A549 (cell line): ENCODE data around the gene COL12A1. TPM values are rescaled to one million over a fixed set of nuclear protein-coding genes. Genes with fewer than 3 reads are reported as not detected.

ENCODE experiments used
- ATAC-seq, 2 experiments: fragments of 200-7000 bp in 1 of 2; fragments of >200 bp in 1 of 2; cut with Nextera tagmentation in 1 of 2; cut with Tn5 transposase in 1 of 2; 3 replicates each; pipeline versions ENCODE4 v1.8.0 to v1.9.1; 2018 to 2020; ENCODE audit warnings: mild to moderate bottlenecking in 1 of 2, moderate library complexity in 1 of 2
- CTCF ChIA-PET: fragments of 300-600 bp; sonication (Branson Sonifier 250); formaldehyde crosslinking; extraction: SDS; loops from one replicate; lab custom pipeline; 2021; ENCODE audit warnings: antibody characterized with exemption, inconsistent platforms; lab: Yijun Ruan, JAX
- POLR2A ChIA-PET: fragments of 350-600 bp; formaldehyde crosslinking; extraction: SDS; loops from one replicate; lab custom pipeline; 2021; ENCODE audit warnings: antibody characterized with exemption, inconsistent platforms; lab: Yijun Ruan, JAX
- DNase-seq, 2 experiments: peaks; one replicate each; pipeline versions ENCODE4 v3.0.0 to v3.0.0-alpha.2; 2011 to 2016; ENCODE audit warnings: low read depth in 1 of 2, low spot score in 1 of 2
- FAIRE-seq: peaks from 2 replicates; lab custom pipeline; 2011; peaks lifted over from hg19 to GRCh38; lab: Jason Lieb, UNC
- H3K27ac ChIP-seq, 2 experiments: fragments of >200 bp; sonication (Bioruptor Twin); formaldehyde crosslinking; 3 replicates each; pipeline ENCODE4 v1.5.1; 2016 to 2017
- H3K4me1 ChIP-seq: fragments of >200 bp; sonication (Bioruptor Twin); formaldehyde crosslinking; 3 replicates; pipeline ENCODE4 v1.6.1; 2016
- H3K4me2 ChIP-seq: fragments of >200 bp; sonication (Bioruptor Twin); formaldehyde crosslinking; 3 replicates; pipeline ENCODE4 v1.6.1; 2016
- H3K4me3 ChIP-seq: fragments of >200 bp; sonication (Bioruptor Twin); formaldehyde crosslinking; 3 replicates; pipeline ENCODE4 v1.5.1; 2016
- H3K9me3 ChIP-seq: fragments of >200 bp; sonication (Bioruptor Twin); formaldehyde crosslinking; 3 replicates; pipeline ENCODE4 v1.6.1; 2016
- CBX2 ChIP-seq: fragments of 200-600 bp; sonication (generic); IDR thresholded peaks from 2 replicates; pipeline ENCODE4 v1.6.1; 2016; ENCODE audit warnings: low read depth, mild to moderate bottlenecking, borderline replicate concordance
- ESRRA ChIP-seq: fragments of 150-350 bp; IDR thresholded peaks from 2 replicates; pipeline ENCODE4 v1.6.1; 2014; ENCODE audit warnings: mild to moderate bottlenecking, low read length, borderline replicate concordance
- HOXA7 ChIP-seq: fragments of 250-450 bp; sonication (Bioruptor Pico); IDR thresholded peaks from 2 replicates; pipeline ENCODE4 v1.5.0; 2020; ENCODE audit warnings: mild to moderate bottlenecking, moderate library complexity
- HOXB5 ChIP-seq: fragments of 250-450 bp; sonication (Bioruptor Pico); IDR thresholded peaks from 2 replicates; pipeline ENCODE4 v1.5.0; 2020; ENCODE audit warnings: mild to moderate bottlenecking, moderate library complexity
- NFE2L2 ChIP-seq: fragments of 150-350 bp; conservative IDR thresholded peaks from 2 replicates; pipeline ENCODE4 v1.6.1; 2014; ENCODE audit warnings: low read length
- RAD21 ChIP-seq, 2 experiments: fragments of >200 bp in 1 of 2; sonication (Bioruptor Twin) in 1 of 2; formaldehyde crosslinking in 1 of 2; IDR thresholded peaks in 1 of 2; conservative IDR thresholded peaks in 1 of 2; 2 replicates in 1 of 2; 3 replicates in 1 of 2; pipeline ENCODE4 v1.6.1; 2012 to 2018; ENCODE audit warnings: inconsistent platforms in 1 of 2
- SMC3 ChIP-seq: fragments of >200 bp; sonication (Bioruptor Twin); formaldehyde crosslinking; IDR thresholded peaks from 3 replicates; pipeline ENCODE4 v1.6.1; 2018; ENCODE audit warnings: inconsistent platforms
- ZFP36 ChIP-seq: fragments of 450-650 bp; IDR thresholded peaks from 2 replicates; pipeline ENCODE4 v1.6.1; 2014; ENCODE audit warnings: borderline replicate concordance; ENCODE audit not compliant: partially characterized antibody
- WGBS: methylation state at CpG from one replicate; pipeline ENCODE4 v1.1.6; 2017; ENCODE audit errors: missing lambda C conversion rate; 5-methylcytosine and 5-hydroxymethylcytosine counted together
- polyA plus RNA-seq, 4 experiments: library from polyadenylated mRNA; depleted of rRNA in 3 of 4; stranded (reverse); fragments of >200 nt; fragmentation: RNase III in 1 of 4; extraction: RNeasy Plus Mini Kit Qiagen cat#74134 plus additional on column Dnase treatment in 1 of 4; gene quantifications; 2 replicates in 3 of 4; 3 replicates in 1 of 4; pipeline ENCODE4 v1.2.3, GENCODE V29; 2011 to 2017
- TF ChIP-seq, protein P1 (sequence below): fragments of 250-450 bp; sonication (Bioruptor Pico); IDR thresholded peaks from 2 replicates; pipeline ENCODE4 v1.5.0; 2020; ENCODE audit warnings: low read depth, mild to moderate bottlenecking, moderate library complexity
- TF ChIP-seq, protein P2 (sequence below): fragments of >200 bp; sonication (Bioruptor Twin); formaldehyde crosslinking; IDR thresholded peaks from 3 replicates; pipeline ENCODE4 v1.5.1; 2016
- TF ChIP-seq, protein P3 (sequence below): IDR thresholded peaks from 2 replicates; pipeline ENCODE4 v1.6.1; 2012; ENCODE audit warnings: low read depth, borderline replicate concordance

Gene COL12A1
- polyA plus RNA-seq, 2 of the 4 experiments (the other 2 are of a cell fraction) = 6.3 to 11.2 TPM

DNA sequence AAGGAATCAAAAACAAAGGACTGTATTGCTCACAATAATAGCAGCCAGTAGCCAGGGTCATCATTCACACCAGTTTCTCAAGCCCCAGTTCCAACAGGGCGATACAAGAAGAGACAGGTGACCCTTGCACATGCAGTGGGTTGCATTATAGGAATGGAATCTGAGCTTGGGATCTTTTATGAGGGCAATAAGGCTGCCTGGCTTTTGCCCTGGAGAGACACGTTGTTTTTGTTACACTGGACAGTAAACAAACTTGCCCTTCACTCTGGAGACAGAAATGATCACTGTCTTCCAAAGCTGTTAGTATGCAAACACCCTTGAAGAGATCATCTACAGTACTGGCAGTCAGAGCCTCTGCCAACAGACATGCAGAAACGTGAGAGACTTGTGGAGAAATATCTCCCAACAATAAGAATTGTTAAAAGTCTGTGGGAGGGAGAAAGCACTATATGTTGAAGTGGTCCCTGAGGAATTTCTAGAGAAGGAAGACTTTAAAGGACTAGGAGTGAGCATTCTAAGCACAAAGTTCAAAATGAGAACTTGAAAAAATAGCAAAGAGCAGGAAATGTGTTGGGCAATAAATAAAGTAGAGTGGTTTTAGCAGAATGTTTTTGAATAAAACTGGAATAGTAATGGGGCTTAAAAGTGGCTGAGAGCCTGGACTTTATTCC, 6.2 kb upstream of the COL12A1 start (continued):
- TF ChIP-seq, protein P1, sequence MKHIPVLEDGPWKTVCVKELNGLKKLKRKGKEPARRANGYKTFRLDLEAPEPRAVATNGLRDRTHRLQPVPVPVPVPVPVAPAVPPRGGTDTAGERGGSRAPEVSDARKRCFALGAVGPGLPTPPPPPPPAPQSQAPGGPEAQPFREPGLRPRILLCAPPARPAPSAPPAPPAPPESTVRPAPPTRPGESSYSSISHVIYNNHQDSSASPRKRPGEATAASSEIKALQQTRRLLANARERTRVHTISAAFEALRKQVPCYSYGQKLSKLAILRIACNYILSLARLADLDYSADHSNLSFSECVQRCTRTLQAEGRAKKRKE (CRISPR knock-in tag) = no peak

DNA sequence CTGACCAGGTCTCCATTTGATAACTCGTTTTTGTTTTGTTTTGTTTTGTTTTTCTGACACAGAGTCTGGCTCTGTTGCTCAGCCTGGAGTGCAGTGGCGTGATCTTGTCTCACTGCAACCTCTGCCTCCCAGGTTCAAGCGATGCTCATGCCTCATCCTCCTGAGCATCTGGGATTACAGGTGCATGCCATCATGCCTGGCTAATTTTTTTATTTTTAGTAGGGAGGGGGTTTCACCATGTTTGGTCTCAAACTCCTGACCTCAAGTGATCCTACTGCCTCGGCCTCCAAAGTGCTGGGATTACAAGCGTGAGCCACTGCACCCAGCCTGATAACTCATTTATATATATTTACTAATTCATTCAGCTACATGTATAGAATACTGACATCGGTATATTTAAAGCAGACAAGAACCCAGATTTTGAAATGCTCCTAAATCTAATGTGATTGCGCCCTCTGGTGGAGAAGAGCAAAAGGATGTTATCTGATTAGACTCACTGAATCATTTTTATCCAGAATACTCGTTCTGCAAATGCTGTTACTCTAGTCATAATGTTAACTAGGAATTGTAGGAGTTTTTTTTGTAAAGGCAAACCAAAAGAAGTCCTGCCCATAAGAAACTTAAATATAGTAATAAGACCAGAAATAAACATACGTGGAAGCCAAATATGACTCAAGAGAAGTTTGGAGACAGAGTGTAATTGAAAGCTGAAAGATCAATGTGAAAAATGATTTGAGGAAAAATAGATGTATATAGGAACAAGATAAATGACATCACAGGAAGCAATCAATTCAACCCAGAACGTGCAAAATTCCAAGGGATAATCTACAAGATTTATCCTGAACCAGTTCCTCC, 5.3 kb upstream of the COL12A1 start:
- H3K27ac ChIP-seq = no peak overlapping the region
- H3K4me2 ChIP-seq = peak overlapping the region; percentile 35; the same call in 2 of the 3 replicates
- TF ChIP-seq, protein P2, sequence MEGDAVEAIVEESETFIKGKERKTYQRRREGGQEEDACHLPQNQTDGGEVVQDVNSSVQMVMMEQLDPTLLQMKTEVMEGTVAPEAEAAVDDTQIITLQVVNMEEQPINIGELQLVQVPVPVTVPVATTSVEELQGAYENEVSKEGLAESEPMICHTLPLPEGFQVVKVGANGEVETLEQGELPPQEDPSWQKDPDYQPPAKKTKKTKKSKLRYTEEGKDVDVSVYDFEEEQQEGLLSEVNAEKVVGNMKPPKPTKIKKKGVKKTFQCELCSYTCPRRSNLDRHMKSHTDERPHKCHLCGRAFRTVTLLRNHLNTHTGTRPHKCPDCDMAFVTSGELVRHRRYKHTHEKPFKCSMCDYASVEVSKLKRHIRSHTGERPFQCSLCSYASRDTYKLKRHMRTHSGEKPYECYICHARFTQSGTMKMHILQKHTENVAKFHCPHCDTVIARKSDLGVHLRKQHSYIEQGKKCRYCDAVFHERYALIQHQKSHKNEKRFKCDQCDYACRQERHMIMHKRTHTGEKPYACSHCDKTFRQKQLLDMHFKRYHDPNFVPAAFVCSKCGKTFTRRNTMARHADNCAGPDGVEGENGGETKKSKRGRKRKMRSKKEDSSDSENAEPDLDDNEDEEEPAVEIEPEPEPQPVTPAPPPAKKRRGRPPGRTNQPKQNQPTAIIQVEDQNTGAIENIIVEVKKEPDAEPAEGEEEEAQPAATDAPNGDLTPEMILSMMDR = peak; percentile 74
- TF ChIP-seq SMC3 = peak; percentile 65
- no peak for TF ChIP-seq HOXB5 (CRISPR knock-in tag)
- TF ChIP-seq RAD21 (conservative IDR thresholded peaks at IDR 0.05 in 1 of 2, IDR thresholded peaks at IDR 0.05 in 1 of 2) = peak; percentile 70 to 71
- TF ChIP-seq, all 56 proteins: peak for 3
- FAIRE-seq = no peak
- H3K9me3 ChIP-seq = no peaks in the 10 kb centered on the region
- POLR2A ChIA-PET = no interaction called here
- peak in 1 of 2 experiments; percentile 56 for DNase-seq
- 0 out of 3 replicates have a peak, but pooled peaks cover 4% of the 10 kb centered on the region for H3K4me1 ChIP-seq
- 14% methylated on average over 10 of the region's 10 CpGs for WGBS
- CTCF ChIA-PET = interaction anchor here (0.6 to 10.4 kb wide), 32 partner anchors 8 to 1598 kb away, joined by 3 to 86 read pairs (median 4); partner anchors contain the start of gene SLC17A5
- H3K4me3 ChIP-seq = no peak overlapping the region
- ATAC-seq = peak in 1 of 2 experiments; percentile 25; a peak in 1 of 6 replicates

DNA sequence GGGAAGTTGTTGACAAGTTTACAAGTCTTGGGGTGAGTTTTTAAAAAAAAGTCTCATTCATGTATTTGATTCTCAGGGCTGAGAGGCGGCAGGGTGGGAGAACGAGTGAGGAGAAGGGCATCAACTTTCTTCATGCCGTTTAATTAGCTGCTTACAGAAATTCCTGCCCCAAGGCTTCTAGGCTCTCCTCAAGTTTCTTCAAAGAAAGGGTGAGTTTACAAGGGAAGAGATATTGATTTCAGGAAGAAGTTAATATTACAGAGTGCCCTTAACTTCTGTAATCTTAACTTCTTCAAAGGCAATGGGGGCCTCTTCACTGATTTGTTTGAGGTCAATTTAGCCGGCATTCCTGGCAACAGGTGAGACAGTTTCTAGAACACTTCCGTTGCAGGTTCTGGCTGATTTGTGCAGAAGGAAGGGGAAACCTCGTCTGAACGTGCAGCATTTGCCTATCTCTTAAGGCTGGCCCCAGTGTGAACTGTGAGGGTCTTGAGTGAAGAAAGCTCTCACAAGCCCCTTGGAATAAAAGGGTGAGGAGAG, 3.4 kb upstream of the COL12A1 start:
- no peak for FAIRE-seq
- Histone ChIP-seq H3K4me3 (no peak overlapping the region), H3K4me1 (0 out of 3 replicates have a peak, but pooled peaks cover 4% of the 10 kb centered on the region), H3K27ac (no peak overlapping the region), H3K9me3 (no peaks in the 10 kb centered on the region), H3K4me2 (no peak overlapping the region; the same call in 2 of the 3 replicates)
- CTCF ChIA-PET = interaction anchor here (0.5 to 10.4 kb wide), 72 partner anchors 10 to 1687 kb away, joined by 3 to 86 read pairs (median 4); partner anchors contain the start of gene COX7A2
- ATAC-seq = no peak
- TF ChIP-seq HOXA7 (CRISPR knock-in tag) (no peak), ESRRA (no peak), CBX2 (no peak), NFE2L2 (no peak), ZFP36 (no peak)
- TF ChIP-seq, protein P3, sequence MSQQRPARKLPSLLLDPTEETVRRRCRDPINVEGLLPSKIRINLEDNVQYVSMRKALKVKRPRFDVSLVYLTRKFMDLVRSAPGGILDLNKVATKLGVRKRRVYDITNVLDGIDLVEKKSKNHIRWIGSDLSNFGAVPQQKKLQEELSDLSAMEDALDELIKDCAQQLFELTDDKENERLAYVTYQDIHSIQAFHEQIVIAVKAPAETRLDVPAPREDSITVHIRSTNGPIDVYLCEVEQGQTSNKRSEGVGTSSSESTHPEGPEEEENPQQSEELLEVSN = no peak
- POLR2A ChIA-PET = no interaction called here
- DNase-seq = no peak
- WGBS = 30% methylated on average over 7 of the region's 7 CpGs
